ENCODE results near the gene RCBTB1.
"Not testable (repeated sequence)": the region's sequence is repeated elsewhere in the genome, so short reads cannot be mapped to it uniquely, and the experiment has no call there.

Gene RCBTB1

GRCh38 chr13:49615836-49616675 is 30.7 kb upstream of the RCBTB1 start:
- no peak overlapping the region for H3K27ac ChIP-seq
- TF ChIP-seq, protein P1, sequence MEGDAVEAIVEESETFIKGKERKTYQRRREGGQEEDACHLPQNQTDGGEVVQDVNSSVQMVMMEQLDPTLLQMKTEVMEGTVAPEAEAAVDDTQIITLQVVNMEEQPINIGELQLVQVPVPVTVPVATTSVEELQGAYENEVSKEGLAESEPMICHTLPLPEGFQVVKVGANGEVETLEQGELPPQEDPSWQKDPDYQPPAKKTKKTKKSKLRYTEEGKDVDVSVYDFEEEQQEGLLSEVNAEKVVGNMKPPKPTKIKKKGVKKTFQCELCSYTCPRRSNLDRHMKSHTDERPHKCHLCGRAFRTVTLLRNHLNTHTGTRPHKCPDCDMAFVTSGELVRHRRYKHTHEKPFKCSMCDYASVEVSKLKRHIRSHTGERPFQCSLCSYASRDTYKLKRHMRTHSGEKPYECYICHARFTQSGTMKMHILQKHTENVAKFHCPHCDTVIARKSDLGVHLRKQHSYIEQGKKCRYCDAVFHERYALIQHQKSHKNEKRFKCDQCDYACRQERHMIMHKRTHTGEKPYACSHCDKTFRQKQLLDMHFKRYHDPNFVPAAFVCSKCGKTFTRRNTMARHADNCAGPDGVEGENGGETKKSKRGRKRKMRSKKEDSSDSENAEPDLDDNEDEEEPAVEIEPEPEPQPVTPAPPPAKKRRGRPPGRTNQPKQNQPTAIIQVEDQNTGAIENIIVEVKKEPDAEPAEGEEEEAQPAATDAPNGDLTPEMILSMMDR (conservative IDR thresholded peaks at IDR 0.05) = no peak

DNA sequence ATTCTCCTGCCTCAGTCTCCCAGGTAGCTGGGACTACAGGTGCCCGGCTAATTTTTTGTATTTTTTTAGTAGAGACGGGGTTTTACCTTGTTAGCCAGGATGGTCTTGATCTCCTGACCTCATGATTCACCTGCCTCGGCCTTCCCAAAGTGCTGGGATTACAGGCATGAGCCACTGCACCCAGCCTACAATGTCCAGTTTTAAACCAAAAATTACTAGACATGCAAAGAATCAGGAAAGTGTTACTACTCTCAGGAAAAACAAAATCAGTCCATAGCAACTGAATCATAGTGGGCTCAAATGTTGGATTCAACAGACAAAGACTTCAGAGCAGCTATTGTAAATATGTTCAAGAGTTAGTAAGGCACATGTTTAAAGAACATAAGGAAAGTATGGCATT is 26.7 kb upstream of the RCBTB1 start:
- H3K27ac ChIP-seq = not testable (repeated sequence)

DNA sequence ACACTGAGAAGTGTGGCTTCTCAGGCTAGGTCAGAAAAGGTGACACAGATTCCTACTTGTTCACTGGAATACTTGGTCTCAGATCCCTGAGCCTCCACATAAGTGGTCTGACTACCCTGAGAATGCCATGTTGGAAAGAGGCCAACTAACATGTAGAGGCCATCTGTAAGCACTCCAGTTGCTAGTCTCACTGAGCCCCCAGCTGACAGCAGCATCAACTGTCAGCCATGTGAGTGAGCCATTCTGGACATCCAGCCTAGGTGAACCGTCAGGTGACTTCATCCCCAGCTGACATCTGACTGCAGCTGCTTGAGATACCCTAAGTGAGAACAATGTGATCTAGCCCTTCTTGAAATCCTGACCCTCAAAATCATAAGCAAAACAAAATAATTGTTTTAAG is 24.8 kb upstream of the RCBTB1 start:
- H3K27ac ChIP-seq = no peak overlapping the region
- TF ChIP-seq, protein P1 (conservative IDR thresholded peaks at IDR 0.05) = no peak

- TF ChIP-seq, protein P1 (conservative IDR thresholded peaks at IDR 0.05) = no peak
These were observed 23.4 kb upstream of the RCBTB1 start for GRCh38 chr13:49608651-49609331.

DNA sequence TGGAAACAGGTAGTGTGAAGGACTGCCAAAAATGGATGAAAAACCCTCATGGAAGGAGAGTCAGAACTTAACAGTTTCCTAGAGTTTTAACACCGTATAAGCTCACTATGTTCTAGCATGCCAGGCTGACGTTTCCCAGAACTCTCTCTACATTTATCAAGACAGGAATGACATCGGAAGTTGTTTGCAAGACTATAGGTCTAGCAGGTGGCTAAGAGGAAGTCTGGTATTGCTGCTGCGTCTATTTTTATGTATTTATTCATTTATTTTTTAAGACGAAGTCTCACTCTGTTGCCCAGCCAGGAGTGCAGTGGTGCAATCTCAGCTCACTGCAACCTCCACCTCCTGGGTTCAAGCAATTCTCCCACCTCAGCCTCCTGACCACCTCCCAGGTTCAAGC is 22.4 kb upstream of the RCBTB1 start:
- H3K27ac ChIP-seq = no peak overlapping the region
- TF ChIP-seq, protein P1 (conservative IDR thresholded peaks at IDR 0.05) = no peak

More at GRCh38 chr13:49608651-49609331, 23.4 kb upstream of the RCBTB1 start:
- no peak overlapping the region for H3K27ac ChIP-seq

DNA sequence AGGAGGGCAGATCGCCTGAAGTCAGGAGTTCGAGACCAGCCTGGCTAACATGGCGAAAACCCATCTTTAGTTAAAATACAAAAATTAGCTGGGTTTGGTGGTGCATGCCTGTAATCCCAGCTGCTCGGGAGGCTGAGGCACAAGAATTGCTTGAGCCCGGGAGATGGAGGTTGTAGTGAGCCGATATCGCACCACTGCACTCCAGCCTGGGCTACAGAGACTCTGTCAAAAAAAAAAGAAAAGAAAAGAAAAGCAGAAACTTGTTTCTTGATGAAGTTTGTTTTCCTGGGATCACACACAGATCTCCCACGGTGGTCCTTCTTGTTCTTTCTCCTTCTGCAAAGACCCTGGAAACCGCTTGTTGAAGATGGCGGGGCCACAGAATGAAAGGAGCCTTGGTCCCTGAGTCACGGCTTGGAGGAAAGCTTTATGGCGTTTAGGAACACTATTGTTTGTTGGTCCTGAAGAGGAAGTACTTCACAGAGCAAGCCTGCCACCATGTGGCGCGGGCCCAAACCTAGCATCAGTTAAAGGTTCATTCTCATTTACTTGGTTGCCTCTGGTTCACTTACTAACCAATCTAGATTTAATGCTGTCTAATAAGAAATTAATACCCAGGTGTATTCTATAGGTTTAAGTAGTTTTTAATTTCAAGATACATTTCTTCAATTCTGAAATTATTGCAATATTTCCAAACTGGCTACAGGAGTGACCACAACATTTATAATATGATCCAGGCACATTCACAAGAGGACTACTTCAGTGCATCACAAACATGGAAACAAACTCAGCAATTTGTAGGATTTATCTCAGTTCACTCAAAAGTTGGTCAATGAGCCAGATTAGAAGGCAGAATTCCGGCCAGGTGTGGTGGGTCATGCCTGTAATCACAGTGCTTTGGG is 21.6 kb upstream of the RCBTB1 start:
- peak overlapping the region; percentile 47; the same call in 1 of the 2 replicates for H3K27ac ChIP-seq
- TF ChIP-seq, protein P1 (conservative IDR thresholded peaks at IDR 0.05) = peak; percentile 88

GRCh38 chr13:49604570-49604969 is 19.2 kb upstream of the RCBTB1 start:
- no peak overlapping the region for H3K27ac ChIP-seq
- TF ChIP-seq, protein P1 (conservative IDR thresholded peaks at IDR 0.05) = no peak

DNA sequence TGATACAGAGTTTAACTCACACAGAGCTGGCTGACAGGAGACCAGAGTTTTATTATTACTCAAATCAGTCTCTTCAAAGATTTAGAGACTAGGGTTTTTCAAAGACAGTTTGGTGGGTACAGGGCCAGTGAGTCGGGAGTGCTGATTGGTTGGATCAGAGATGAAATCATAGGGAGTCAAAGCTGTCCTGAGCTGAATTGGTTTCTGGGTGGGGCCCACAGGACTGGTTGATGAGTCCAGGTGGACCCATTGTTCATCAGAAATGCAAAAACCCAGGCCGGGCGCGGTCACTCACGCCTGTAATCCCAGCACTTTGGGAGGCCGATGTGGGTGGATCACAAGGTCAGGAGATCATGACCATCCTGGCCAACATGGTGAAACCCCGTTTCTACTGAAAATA is 17.3 kb upstream of the RCBTB1 start:
- H3K27ac ChIP-seq = peak overlapping the region; percentile 33; the same call in 1 of the 2 replicates
